Lower lobe of right lung (tissue), 2 donors: ENCODE data around the gene FRMD1. TPM values are rescaled to one million over a fixed set of nuclear protein-coding genes. Genes with fewer than 3 reads are reported as not detected.

Experiments used
- ATAC-seq, 2 donors: fragments of 200-7000 bp; cut with Tn5 transposase; one replicate each; pipeline ENCODE4 v1.9.1; 2020 to 2022; ENCODE audit warnings: mild to moderate bottlenecking in 2 of 2, moderate library complexity in 2 of 2
- DNase-seq: peaks from one replicate; pipeline ENCODE4 v3.0.0-alpha.2; 2020
- H3K27ac ChIP-seq: fragments of 200-600 bp; one replicate; pipeline ENCODE4 v1.8.0; 2022
- H3K27me3 ChIP-seq: fragments of 200-600 bp; one replicate; pipeline ENCODE4 v1.8.0; 2022; ENCODE audit warnings: low read depth
- H3K36me3 ChIP-seq: fragments of 200-600 bp; one replicate; pipeline ENCODE4 v1.8.0; 2022; ENCODE audit warnings: mild to moderate bottlenecking
- H3K4me1 ChIP-seq: fragments of 200-600 bp; one replicate; pipeline ENCODE4 v1.8.0; 2022
- H3K4me3 ChIP-seq: fragments of 200-600 bp; one replicate; pipeline ENCODE4 v1.8.0; 2022; ENCODE audit warnings: mild to moderate bottlenecking
- H3K9me3 ChIP-seq: fragments of 200-600 bp; one replicate; pipeline ENCODE4 v1.8.0; 2022
- CTCF ChIP-seq: fragments of 200-600 bp; IDR thresholded peaks from one replicate; pipeline ENCODE4 v1.8.0; 2022; ENCODE audit warnings: antibody characterized with exemption, mild to moderate bottlenecking
- intact Hi-C: fragments of 100-400 bp; cut with DNase I; formaldehyde crosslinking; loops from one replicate; pipeline ENCODE4 v1.11.0; 2022
- total RNA-seq: library from RNA; stranded (reverse); fragmentation: NEBNext Ultra II Directional; extraction: Animal tissue kit (Norgen Biotek cat#: 25700); gene quantifications from one replicate; pipeline ENCODE4 v1.2.1, GENCODE V29; 2021
- donor health status: DM: no; HTN: yes; CAD: no; lungs with severe emphysema.

Gene FRMD1
- total RNA-seq, 1 donor from 2014 or later: not detected

GRCh38 chr6:168017629-168018028 lies 61.4 kb downstream of the FRMD1 start:
- no peaks in the 10 kb centered on the region for H3K4me1 ChIP-seq
- H3K9me3 ChIP-seq: peaks cover 2% of the 10 kb centered on the region
- DNase-seq (no peak), ATAC-seq (no peak)
- no peaks in the 10 kb centered on the region for H3K27me3 ChIP-seq
- H3K36me3 ChIP-seq: no peaks in the 10 kb centered on the region
- TF ChIP-seq CTCF: no peak
- intact Hi-C loops: no loop called here
- no peak overlapping the region for H3K27ac ChIP-seq
- H3K4me3 ChIP-seq: no peak overlapping the region

- TF ChIP-seq CTCF: no peak
- intact Hi-C loops: no loop called here
- Histone ChIP-seq H3K4me3 (no peak overlapping the region), H3K27ac (no peak overlapping the region), H3K9me3 (peaks cover 9% of the 10 kb centered on the region), H3K36me3 (no peaks in the 10 kb centered on the region), H3K27me3 (no peaks in the 10 kb centered on the region), H3K4me1 (no peaks in the 10 kb centered on the region)
- peak in 1 of 2 donors; percentile 19 for ATAC-seq
- peak; percentile 22 for DNase-seq
Measured at GRCh38 chr6:168016721-168017525, 62.1 kb downstream of the FRMD1 start.

- Histone ChIP-seq H3K27ac (no peak overlapping the region), H3K36me3 (no peaks in the 10 kb centered on the region), H3K4me1 (no peaks in the 10 kb centered on the region), H3K4me3 (no peak overlapping the region), H3K9me3 (peaks cover 16% of the 10 kb centered on the region), H3K27me3 (no peaks in the 10 kb centered on the region)
- intact Hi-C loops: no loop called here
- DNase-seq (peak; percentile 26), ATAC-seq (no peak)
- no peak for TF ChIP-seq CTCF
Measured at GRCh38 chr6:168016176-168016620, 62.8 kb downstream of the FRMD1 start.

- H3K27ac ChIP-seq: no peak overlapping the region
- H3K27me3 ChIP-seq: no peaks in the 10 kb centered on the region
- intact Hi-C loops: no loop called here
- H3K36me3 ChIP-seq: no peaks in the 10 kb centered on the region
- ATAC-seq (no peak), DNase-seq (peak; percentile 20)
- peaks cover 22% of the 10 kb centered on the region for H3K9me3 ChIP-seq
- no peak overlapping the region for H3K4me3 ChIP-seq
- TF ChIP-seq CTCF: no peak
- no peaks in the 10 kb centered on the region for H3K4me1 ChIP-seq
Measured at GRCh38 chr6:168015482-168016175, 63.4 kb downstream of the FRMD1 start.

- no peaks in the 10 kb centered on the region for H3K36me3 ChIP-seq
- no peaks in the 10 kb centered on the region for H3K27me3 ChIP-seq
- no peaks in the 10 kb centered on the region for H3K4me1 ChIP-seq
- TF ChIP-seq CTCF: no peak
- intact Hi-C loops: no loop called here
- H3K27ac ChIP-seq: no peak overlapping the region
- ATAC-seq (no peak), DNase-seq (peak; percentile 21)
- peaks cover 27% of the 10 kb centered on the region for H3K9me3 ChIP-seq
- no peak overlapping the region for H3K4me3 ChIP-seq
Measured at GRCh38 chr6:168015009-168015408, 64.0 kb downstream of the FRMD1 start.
